ENCODE results near the gene HHAT. TPM values are rescaled to one million over a fixed set of nuclear protein-coding genes. Genes with fewer than 3 reads are reported as not detected.

HHAT gene
- total RNA-seq, 1 donor from 2014 or later, result 14.7 TPM

- DNase-seq (ENCODE audit: low spot score, unreplicated experiment), result no peak
- TF ChIP-seq CTCF (IDR thresholded peaks at IDR 0.05; ENCODE audit: unreplicated experiment), result no peak
- Mint-ChIP-seq H3K36me3 (ENCODE audit: insufficient read depth) (no peaks in the 10 kb centered on the region), H3K9me3 (ENCODE audit: low read depth) (no peaks in the 10 kb centered on the region), H3K27me3 (peaks cover 13% of the 10 kb centered on the region), H3K4me1 (ENCODE audit: low read depth) (peaks cover 3% of the 10 kb centered on the region), H3K4me3 (ENCODE audit: low read depth) (no peak overlapping the region), H3K27ac (no peak overlapping the region)
These were observed 14.8 kb upstream of the HHAT start for GRCh38 chr1:210313921-210314320.

GRCh38 chr1:210315529-210315928, 13.2 kb upstream of the HHAT start:
- H3K27me3 Mint-ChIP-seq, result peaks cover 10% of the 10 kb centered on the region
- peaks cover 3% of the 10 kb centered on the region for H3K4me1 Mint-ChIP-seq (ENCODE audit: low read depth)
- no peak overlapping the region for H3K27ac Mint-ChIP-seq
- H3K9me3 Mint-ChIP-seq (ENCODE audit: low read depth), result no peaks in the 10 kb centered on the region
- TF ChIP-seq CTCF (IDR thresholded peaks at IDR 0.05; ENCODE audit: unreplicated experiment), result no peak
- H3K4me3 Mint-ChIP-seq (ENCODE audit: low read depth), result no peak overlapping the region
- DNase-seq (ENCODE audit: low spot score, unreplicated experiment), result no peak
- no peaks in the 10 kb centered on the region for H3K36me3 Mint-ChIP-seq (ENCODE audit: insufficient read depth)

GRCh38 chr1:210321131-210321530, 7.6 kb upstream of the HHAT start:
- peaks cover 9% of the 10 kb centered on the region for H3K9me3 Mint-ChIP-seq (ENCODE audit: low read depth)
- H3K4me1 Mint-ChIP-seq (ENCODE audit: low read depth), result no peaks in the 10 kb centered on the region
- DNase-seq (ENCODE audit: low spot score, unreplicated experiment), result no peak
- no peak overlapping the region for H3K4me3 Mint-ChIP-seq (ENCODE audit: low read depth)
- H3K36me3 Mint-ChIP-seq (ENCODE audit: insufficient read depth), result no peaks in the 10 kb centered on the region
- H3K27me3 Mint-ChIP-seq, result no peaks in the 10 kb centered on the region
- no peak for TF ChIP-seq CTCF (IDR thresholded peaks at IDR 0.05; ENCODE audit: unreplicated experiment)
- H3K27ac Mint-ChIP-seq, result no peak overlapping the region

- H3K9me3 Mint-ChIP-seq (ENCODE audit: low read depth), result peaks cover 9% of the 10 kb centered on the region
- no peak overlapping the region for H3K27ac Mint-ChIP-seq
- H3K36me3 Mint-ChIP-seq (ENCODE audit: insufficient read depth), result no peaks in the 10 kb centered on the region
- TF ChIP-seq CTCF (IDR thresholded peaks at IDR 0.05; ENCODE audit: unreplicated experiment), result no peak
- no peak for DNase-seq (ENCODE audit: low spot score, unreplicated experiment)
- H3K4me3 Mint-ChIP-seq (ENCODE audit: low read depth), result no peak overlapping the region
- H3K4me1 Mint-ChIP-seq (ENCODE audit: low read depth), result no peaks in the 10 kb centered on the region
- no peaks in the 10 kb centered on the region for H3K27me3 Mint-ChIP-seq
These were observed 7.2 kb upstream of the HHAT start for GRCh38 chr1:210321552-210321951.

GRCh38 chr1:210323957-210324356, 4.7 kb upstream of the HHAT start:
- DNase-seq (ENCODE audit: low spot score, unreplicated experiment), result no peak
- peaks cover 5% of the 10 kb centered on the region for H3K4me1 Mint-ChIP-seq (ENCODE audit: low read depth)
- no peak overlapping the region for H3K27ac Mint-ChIP-seq
- H3K9me3 Mint-ChIP-seq (ENCODE audit: low read depth), result peaks cover 9% of the 10 kb centered on the region
- H3K4me3 Mint-ChIP-seq (ENCODE audit: low read depth), result no peak overlapping the region
- no peaks in the 10 kb centered on the region for H3K27me3 Mint-ChIP-seq
- H3K36me3 Mint-ChIP-seq (ENCODE audit: insufficient read depth), result no peaks in the 10 kb centered on the region
- TF ChIP-seq CTCF (IDR thresholded peaks at IDR 0.05; ENCODE audit: unreplicated experiment), result no peak
